Left lung (tissue), 10 donors: ENCODE data around the gene SANBR. TPM values are rescaled to one million over a fixed set of nuclear protein-coding genes. Genes with fewer than 3 reads are reported as not detected.
"Not testable (repeated sequence)": the region's sequence is repeated elsewhere in the genome, so short reads cannot be mapped to it uniquely, and the experiment has no call there.

Experiments
- ATAC-seq: fragments of 200-7000 bp; cut with Tn5 transposase; one replicate; pipeline ENCODE4 v1.9.1; 2020; ENCODE audit warnings: moderate library complexity
- DNase-seq, 4 donors: peaks; one replicate each; pipeline ENCODE4 v3.0.0-alpha.2; 2013 to 2020
- H3K27ac ChIP-seq, 2 donors: fragments of 200-600 bp; sonication (generic) in 1 of 2; one replicate each; pipeline versions ENCODE4 v1.5.0 to v1.8.0; 2020 to 2021
- H3K27me3 ChIP-seq, 2 donors: fragments of 200-600 bp; sonication (generic) in 1 of 2; one replicate each; pipeline versions ENCODE4 v1.5.0 to v1.8.0; 2020 to 2021
- H3K36me3 ChIP-seq, 2 donors: fragments of 200-600 bp; sonication (generic) in 1 of 2; one replicate each; pipeline versions ENCODE4 v1.5.0 to v1.8.0; 2020 to 2021
- H3K4me1 ChIP-seq, 2 donors: fragments of 200-600 bp; one replicate each; pipeline ENCODE4 v1.8.0; 2021
- H3K4me3 ChIP-seq, 2 donors: fragments of 200-600 bp; sonication (generic) in 1 of 2; one replicate each; pipeline versions ENCODE4 v1.5.0 to v1.8.0; 2020 to 2021; ENCODE audit warnings: mild to moderate bottlenecking in 1 of 2
- H3K9me3 ChIP-seq, 2 donors: fragments of 200-600 bp; sonication (generic) in 1 of 2; one replicate each; pipeline versions ENCODE4 v1.5.0 to v1.8.0; 2020 to 2021
- CTCF ChIP-seq, 2 donors: fragments of 200-600 bp; sonication (generic) in 1 of 2; IDR thresholded peaks; one replicate each; pipeline versions ENCODE4 v1.5.0 to v1.8.0; 2021; ENCODE audit warnings: antibody characterized with exemption in 2 of 2
- intact Hi-C, 2 donors: fragments of 100-400 bp; cut with DNase I; formaldehyde crosslinking; loops; one replicate each; pipeline versions ENCODE4 v1.11.2 to v1.14.2; 2022
- polyA plus RNA-seq, 6 donors: library from polyadenylated mRNA; unstranded; fragments of 120-200 nt; gene quantifications; one replicate each; pipeline ENCODE4 v1.2.1, GENCODE V29; 2013; ENCODE audit not compliant: insufficient read length in 6 of 6
- total RNA-seq, 2 donors: library from RNA; stranded (reverse); fragmentation: NEBNext Ultra II Directional; extraction: Animal tissue kit (Norgen Biotek cat#: 25700); gene quantifications; one replicate each; pipeline ENCODE4 v1.2.1, GENCODE V29; 2021
- donor health status: DM: no; HTN: yes; CAD: no.
- donor health status: DM: no; HTN: no; CAD: no.

Gene SANBR
- total and polyA plus RNA-seq, 8 donors, result 13.8 to 44.1 (median 36.7) TPM

- Histone ChIP-seq H3K27ac (no peak overlapping the region), H3K36me3 (peaks cover 0 to 36% of the 10 kb centered on the region in 2 donors), H3K9me3 (no peaks in the 10 kb centered on the region), H3K27me3 (no peaks in the 10 kb centered on the region), H3K4me3 (no peak overlapping the region), H3K4me1 (no peaks in the 10 kb centered on the region)
- TF ChIP-seq CTCF (IDR thresholded peaks at IDR 0.05), result no peak
- DNase-seq, result no peak
- ATAC-seq, result no peak
- intact Hi-C loops, result no loop called here
Observed at GRCh38 chr2:61029533-61029932, 36.1 kb upstream of the SANBR start.

GRCh38 chr2:61034592-61034991 lies 31.1 kb upstream of the SANBR start:
- ATAC-seq, result peak; percentile 31
- intact Hi-C loops, H3K4me1 ChIP-seq, DNase-seq, H3K4me3 ChIP-seq, H3K27ac ChIP-seq, H3K27me3 ChIP-seq, H3K9me3 ChIP-seq: not testable (repeated sequence)
- H3K36me3 ChIP-seq, result peaks cover 0 to 49% of the 10 kb centered on the region in 2 donors

- H3K4me3 ChIP-seq, intact Hi-C loops, H3K4me1 ChIP-seq, DNase-seq, ATAC-seq, H3K27ac ChIP-seq, H3K9me3 ChIP-seq, H3K27me3 ChIP-seq: not testable (repeated sequence)
- peaks cover 0 to 43% of the 10 kb centered on the region in 2 donors for H3K36me3 ChIP-seq
Observed at GRCh38 chr2:61036643-61037042, 29.0 kb upstream of the SANBR start.

- Histone ChIP-seq H3K27ac (no peak overlapping the region), H3K4me3 (no peak overlapping the region), H3K4me1 (peaks cover 0 to 23% of the 10 kb centered on the region in 2 donors), H3K9me3 (no peaks in the 10 kb centered on the region), H3K36me3 (peaks cover 0 to 9% of the 10 kb centered on the region in 2 donors), H3K27me3 (no peaks in the 10 kb centered on the region)
- intact Hi-C loops, result no loop called here
- no peak for TF ChIP-seq CTCF (IDR thresholded peaks at IDR 0.05)
- no peak for ATAC-seq
- no peak for DNase-seq
Observed at GRCh38 chr2:61042807-61043206, 22.9 kb upstream of the SANBR start.

- peaks cover 0 to 23% of the 10 kb centered on the region in 2 donors for H3K4me1 ChIP-seq
- H3K36me3 ChIP-seq, result peaks cover 0 to 28% of the 10 kb centered on the region in 2 donors
- intact Hi-C loops, result no loop called here
- no peak for TF ChIP-seq CTCF (IDR thresholded peaks at IDR 0.05)
- ATAC-seq (no peak), DNase-seq (peak in 1 of 4 donors; percentile 16)
- H3K9me3 ChIP-seq, result no peaks in the 10 kb centered on the region
- H3K27me3 ChIP-seq, result no peaks in the 10 kb centered on the region
- peak overlapping the region in 1 of 2 donors; percentile 55 for H3K27ac ChIP-seq
- no peak overlapping the region for H3K4me3 ChIP-seq
Observed at GRCh38 chr2:61044636-61045035, 21.0 kb upstream of the SANBR start.

- no peak for DNase-seq
- no peak for ATAC-seq
- Histone ChIP-seq H3K4me3 (no peak overlapping the region), H3K36me3 (peaks cover 0 to 33% of the 10 kb centered on the region in 2 donors), H3K27ac (peak overlapping the region in 1 of 2 donors; percentile 55), H3K9me3 (no peaks in the 10 kb centered on the region), H3K4me1 (peaks cover 0 to 23% of the 10 kb centered on the region in 2 donors), H3K27me3 (no peaks in the 10 kb centered on the region)
- TF ChIP-seq CTCF (IDR thresholded peaks at IDR 0.05), result no peak
- intact Hi-C loops, result no loop called here
Observed at GRCh38 chr2:61045226-61045625, 20.4 kb upstream of the SANBR start.
